ENCODE data around the gene INPP5K. TPM values are rescaled to one million over a fixed set of nuclear protein-coding genes. Genes with fewer than 3 reads are reported as not detected.
"Not testable (repeated sequence)": the region's sequence is repeated elsewhere in the genome, so short reads cannot be mapped to it uniquely, and the experiment has no call there.

Gene INPP5K
- total and polyA plus RNA-seq, 10 of the 15 experiments (the other 5 are each of a cell fraction or from before 2014, with no cell fraction given), result 0.58 to 41.2 (median 23.3) TPM

DNA sequence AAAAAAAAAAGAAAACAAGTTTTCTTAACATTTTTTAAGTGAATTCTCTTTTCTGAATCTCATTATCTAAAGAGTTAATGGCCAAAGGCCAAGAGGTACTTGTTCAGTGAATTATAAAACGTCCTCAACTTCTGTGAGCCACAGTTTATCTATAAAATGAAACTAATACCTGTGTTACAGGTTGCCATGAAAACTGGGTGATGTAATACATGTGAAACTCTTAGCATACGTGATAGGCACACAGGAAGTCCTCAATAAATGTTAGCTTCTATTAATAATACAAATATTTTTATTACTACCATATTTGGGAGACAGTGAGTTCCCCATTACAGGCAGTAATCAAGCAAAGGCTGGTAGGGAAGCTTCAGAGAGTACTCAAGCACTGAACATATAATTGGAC, 13.5 kb upstream of the INPP5K start:
- CTCF ChIA-PET, result no interaction called here

GRCh38 chr17:1526876-1527275, 10.5 kb upstream of the INPP5K start:
- intact Hi-C loops (cut with micrococcal nuclease; ENCODE audit: unreplicated experiment); H3K9ac ChIP-seq (ENCODE audit: control insufficient read depth, insufficient read depth, low read length); DNase-seq (ENCODE audit: low read depth, low spot score); H3K4me3 ChIP-seq; BruUV-seq (replicated peaks); H3K4me2 ChIP-seq (ENCODE audit: control insufficient read depth, insufficient read depth); ATAC-seq; H3K79me2 ChIP-seq (ENCODE audit: control insufficient read depth, insufficient read depth, low read length); H3K27me3 ChIP-seq (replicated peaks in 1 of 2; ENCODE audit: control insufficient read depth in 2 of 2, insufficient read depth in 2 of 2, low read length in 1 of 2); H4K20me1 ChIP-seq (ENCODE audit: control insufficient read depth, insufficient read depth); RAD21 ChIA-PET (ENCODE audit: unreplicated experiment); in situ Hi-C loops (cut with MboI); POLR2A ChIA-PET; H3K9me3 ChIP-seq (replicated peaks; ENCODE audit: control insufficient read depth, insufficient read depth, low read length); SMC1A ChIA-PET (ENCODE audit: uncharacterized antibody, unreplicated experiment); H3K27ac ChIP-seq (ENCODE audit: control insufficient read depth, insufficient read depth); FAIRE-seq; H2AFZ ChIP-seq (ENCODE audit: control insufficient read depth, low read depth, low read length); H3K4me1 ChIP-seq (ENCODE audit: control insufficient read depth, insufficient read depth, low read length): not testable (repeated sequence)
- CTCF ChIA-PET, result interaction anchor here (0.6 to 1.2 kb wide), 2 partner anchors 28 to 204 kb away, joined by 3 read pairs; no protein-coding TSS in a partner anchor
- 70% methylated on average over 4 of the region's 4 CpGs for whole genome bisulfite sequencing (ENCODE audit: insufficient coverage, insufficient replicate concordance, low lambda C conversion rate, missing lambda C conversion rate)
- H3K36me3 ChIP-seq (ENCODE audit: control insufficient read depth in 2 of 2, insufficient read depth in 2 of 2, low read length in 1 of 2), result peaks cover 2 to 16% of the 10 kb centered on the region in 2 experiments

More for the DNA sequence above, 13.5 kb upstream of the INPP5K start:
- FAIRE-seq, result no peak
- Histone ChIP-seq H3K27ac (ENCODE audit: control insufficient read depth, insufficient read depth) (no peak overlapping the region), H3K9me3 (replicated peaks; ENCODE audit: control insufficient read depth, insufficient read depth, low read length) (no peaks in the 10 kb centered on the region), H3K4me2 (ENCODE audit: control insufficient read depth, insufficient read depth) (no peak overlapping the region), H3K27me3 (replicated peaks in 1 of 2; ENCODE audit: control insufficient read depth in 2 of 2, insufficient read depth in 2 of 2, low read length in 1 of 2) (no peaks in the 10 kb centered on the region), H3K4me3 (no peak overlapping the region), H3K79me2 (ENCODE audit: control insufficient read depth, insufficient read depth, low read length) (no peaks in the 10 kb centered on the region), H3K4me1 (ENCODE audit: control insufficient read depth, insufficient read depth, low read length) (no peaks in the 10 kb centered on the region), H2AFZ (ENCODE audit: control insufficient read depth, low read depth, low read length) (no peak overlapping the region), H3K9ac (ENCODE audit: control insufficient read depth, insufficient read depth, low read length) (no peak overlapping the region), H4K20me1 (ENCODE audit: control insufficient read depth, insufficient read depth) (no peaks in the 10 kb centered on the region), H3K36me3 (ENCODE audit: control insufficient read depth in 2 of 2, insufficient read depth in 2 of 2, low read length in 1 of 2) (peaks cover 16 to 22% of the 10 kb centered on the region in 2 experiments; a peak in 3 of 4 replicates)
- WGBS (ENCODE audit: insufficient coverage, insufficient replicate concordance, low lambda C conversion rate, missing lambda C conversion rate), result 48% methylated on average over 2 of the region's 2 CpGs
- ChIA-PET POLR2A (interaction anchor here (1.2 to 1.5 kb wide), 2 partner anchors 10 to 29 kb away, joined by 4 read pairs; no protein-coding TSS in a partner anchor), RAD21 (ENCODE audit: unreplicated experiment) (no interaction called here), SMC1A (ENCODE audit: uncharacterized antibody, unreplicated experiment) (interaction anchor here (0.6 kb wide), 1 partner anchor 133 kb away, joined by 3 read pairs; no protein-coding TSS in a partner anchor)
- no peak for DNase-seq (ENCODE audit: low read depth, low spot score)
- BruUV-seq (replicated peaks), result no TSS peak
- in situ Hi-C loops (cut with MboI), result no loop called here
- intact Hi-C loops (cut with micrococcal nuclease; ENCODE audit: unreplicated experiment), result no loop called here
- TF ChIP-seq SRF (IDR thresholded peaks at IDR 0.05; ENCODE audit: low read depth in 2 of 2, low read length in 2 of 2) (0 out of 4 replicates have a peak, but pooled peaks of 1 of the 2 experiments have one; percentile 43), SP1 (IDR thresholded peaks at IDR 0.05; ENCODE audit: low read depth, low read length) (no peak), JUNB (IDR thresholded peaks at IDR 0.05) (peak; percentile 13; the same call in 1 of the 2 replicates), HCFC1 (IDR thresholded peaks at IDR 0.05; ENCODE audit: low read length) (no peak), MEF2A (IDR thresholded peaks at IDR 0.05; ENCODE audit: insufficient read depth, low read depth, low read length) (0 out of 2 replicates have a peak, but pooled peaks have one; percentile 15)
- peak; percentile 75 for ATAC-seq
